ENCODE results near the gene XPO6. TPM values are rescaled to one million over a fixed set of nuclear protein-coding genes. Genes with fewer than 3 reads are reported as not detected.

XPO6 gene
- total and polyA plus RNA-seq, 12 donors, result 61.1 to 194 (median 95.8) TPM

DNA sequence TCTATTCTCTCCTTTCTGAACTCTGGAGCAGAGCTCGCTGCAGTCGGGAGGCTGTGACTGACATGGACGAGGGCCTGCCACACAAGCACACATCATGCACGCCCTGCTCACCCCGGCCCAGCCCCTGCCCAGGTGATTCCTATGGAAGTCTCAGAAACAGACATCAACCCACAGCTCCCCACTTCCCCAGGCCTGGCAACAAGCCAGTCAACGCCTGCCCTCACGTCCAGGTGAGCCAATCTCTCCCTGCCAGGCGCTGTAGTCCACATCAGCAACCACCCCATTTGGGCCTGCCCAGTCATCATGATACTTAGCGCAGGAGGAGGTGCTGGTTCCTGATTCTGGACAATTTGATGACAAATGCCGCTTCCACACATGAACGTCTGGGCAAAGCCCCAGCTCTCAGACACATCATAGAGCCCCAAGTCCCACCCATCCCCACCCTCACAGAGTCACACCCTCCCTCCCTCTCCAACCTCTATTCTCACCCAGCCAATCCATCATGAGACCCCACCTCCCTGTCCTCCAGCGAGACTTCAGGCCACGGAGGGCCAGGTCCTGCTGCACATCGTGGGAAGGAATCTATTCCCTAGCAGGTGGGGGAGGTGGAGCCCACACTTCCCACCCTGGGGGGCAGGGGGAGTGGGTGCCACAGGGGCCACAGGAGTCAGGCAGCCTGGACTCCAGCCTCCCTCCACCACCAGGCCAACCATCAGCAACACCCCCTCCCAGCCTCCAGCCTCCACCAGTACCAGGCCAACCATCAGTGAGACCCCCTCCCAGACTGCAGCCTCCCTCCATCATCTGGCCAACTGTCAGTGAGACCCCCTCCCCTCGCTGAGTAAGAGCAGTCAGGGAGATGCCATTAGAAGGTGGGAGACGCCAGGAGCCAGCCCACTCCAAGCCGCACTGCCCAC lies 114.5 kb downstream of the XPO6 start:
- intact Hi-C loops (cut with DNase I), result no loop called here
- 79 to 87% (median 85%) methylated on average over 11 to 17 of the region's 17 CpGs for WGBS, 4 donors
- TF ChIP-seq, protein P1, sequence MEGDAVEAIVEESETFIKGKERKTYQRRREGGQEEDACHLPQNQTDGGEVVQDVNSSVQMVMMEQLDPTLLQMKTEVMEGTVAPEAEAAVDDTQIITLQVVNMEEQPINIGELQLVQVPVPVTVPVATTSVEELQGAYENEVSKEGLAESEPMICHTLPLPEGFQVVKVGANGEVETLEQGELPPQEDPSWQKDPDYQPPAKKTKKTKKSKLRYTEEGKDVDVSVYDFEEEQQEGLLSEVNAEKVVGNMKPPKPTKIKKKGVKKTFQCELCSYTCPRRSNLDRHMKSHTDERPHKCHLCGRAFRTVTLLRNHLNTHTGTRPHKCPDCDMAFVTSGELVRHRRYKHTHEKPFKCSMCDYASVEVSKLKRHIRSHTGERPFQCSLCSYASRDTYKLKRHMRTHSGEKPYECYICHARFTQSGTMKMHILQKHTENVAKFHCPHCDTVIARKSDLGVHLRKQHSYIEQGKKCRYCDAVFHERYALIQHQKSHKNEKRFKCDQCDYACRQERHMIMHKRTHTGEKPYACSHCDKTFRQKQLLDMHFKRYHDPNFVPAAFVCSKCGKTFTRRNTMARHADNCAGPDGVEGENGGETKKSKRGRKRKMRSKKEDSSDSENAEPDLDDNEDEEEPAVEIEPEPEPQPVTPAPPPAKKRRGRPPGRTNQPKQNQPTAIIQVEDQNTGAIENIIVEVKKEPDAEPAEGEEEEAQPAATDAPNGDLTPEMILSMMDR (IDR thresholded peaks at IDR 0.05), result no peak
- TF ChIP-seq POLR2A (IDR thresholded peaks at IDR 0.05), result no peak
- Histone ChIP-seq H3K27me3 (no peaks in the 10 kb centered on the region), H3K9me3 (replicated peaks in 1 of 3) (no peaks in the 10 kb centered on the region), H3K36me3 (replicated peaks in 1 of 2) (peaks cover 0 to 48% of the 10 kb centered on the region in 2 donors), H3K27ac (no peak overlapping the region), H3K4me1 (replicated peaks in 1 of 2) (no peaks in the 10 kb centered on the region), H3K4me3 (no peak overlapping the region)
- DNase-seq, result no peak

- Histone ChIP-seq H3K27me3 (no peaks in the 10 kb centered on the region), H3K4me1 (replicated peaks in 1 of 2) (no peaks in the 10 kb centered on the region), H3K4me3 (no peak overlapping the region), H3K36me3 (replicated peaks in 1 of 2) (peaks cover 0 to 9% of the 10 kb centered on the region in 2 donors), H3K9me3 (replicated peaks in 1 of 3) (no peaks in the 10 kb centered on the region), H3K27ac (no peak overlapping the region)
- intact Hi-C loops (cut with DNase I), result no loop called here
- TF ChIP-seq POLR2A (IDR thresholded peaks at IDR 0.05), result no peak
- TF ChIP-seq, protein P1 (IDR thresholded peaks at IDR 0.05), result no peak
- WGBS, 4 donors, result 63 to 91% (median 83%) methylated on average over 5 of the region's 5 CpGs
- no peak for DNase-seq
Measured at GRCh38 chr16:28093385-28093725, 118.4 kb downstream of the XPO6 start.

DNA sequence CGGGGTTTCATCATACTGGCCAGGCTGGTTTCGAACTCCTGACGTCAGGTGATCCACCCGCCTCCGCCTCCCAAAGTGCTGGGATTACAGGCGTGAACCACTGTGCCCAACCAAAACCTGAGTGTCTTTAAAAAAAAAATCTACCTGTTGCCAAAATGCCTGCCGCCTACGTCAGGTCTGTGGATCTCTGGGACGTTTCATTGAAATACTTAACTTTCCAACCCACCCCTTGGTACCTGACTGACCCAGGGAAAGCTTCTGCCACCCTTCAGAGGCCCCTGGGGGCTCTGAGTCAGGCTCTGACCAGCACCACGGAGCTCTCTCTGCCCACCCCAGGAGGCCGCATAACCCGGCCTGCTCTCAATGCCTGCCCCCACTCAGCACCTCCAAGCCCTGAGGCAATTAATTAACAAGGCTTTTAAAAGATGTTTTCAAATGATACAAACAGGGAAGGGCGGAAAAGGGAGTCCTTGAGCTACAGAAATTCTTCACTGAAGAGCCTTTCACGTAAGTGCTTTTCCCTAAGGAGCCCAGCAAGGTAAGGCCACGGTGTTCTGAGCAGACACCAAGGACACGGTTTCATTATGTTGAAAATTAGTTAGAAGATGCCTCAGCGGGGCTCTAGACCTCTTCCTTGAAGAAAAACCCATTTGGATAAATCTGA lies 118.9 kb downstream of the XPO6 start:
- WGBS, 4 donors, result 72 to 81% (median 79%) methylated on average over 17 of the region's 17 CpGs
- TF ChIP-seq, protein P1 (IDR thresholded peaks at IDR 0.05), result no peak
- TF ChIP-seq POLR2A (IDR thresholded peaks at IDR 0.05), result no peak
- no peak overlapping the region for H3K4me3 ChIP-seq
- peaks cover 0 to 4% of the 10 kb centered on the region in 2 donors for H3K36me3 ChIP-seq (replicated peaks in 1 of 2)
- intact Hi-C loops (cut with DNase I), result no loop called here
- H3K27me3 ChIP-seq, result no peaks in the 10 kb centered on the region
- H3K4me1 ChIP-seq (replicated peaks in 1 of 2), result no peaks in the 10 kb centered on the region
- no peaks in the 10 kb centered on the region for H3K9me3 ChIP-seq (replicated peaks in 1 of 3)
- DNase-seq, result no peak
- H3K27ac ChIP-seq, result no peak overlapping the region

DNA sequence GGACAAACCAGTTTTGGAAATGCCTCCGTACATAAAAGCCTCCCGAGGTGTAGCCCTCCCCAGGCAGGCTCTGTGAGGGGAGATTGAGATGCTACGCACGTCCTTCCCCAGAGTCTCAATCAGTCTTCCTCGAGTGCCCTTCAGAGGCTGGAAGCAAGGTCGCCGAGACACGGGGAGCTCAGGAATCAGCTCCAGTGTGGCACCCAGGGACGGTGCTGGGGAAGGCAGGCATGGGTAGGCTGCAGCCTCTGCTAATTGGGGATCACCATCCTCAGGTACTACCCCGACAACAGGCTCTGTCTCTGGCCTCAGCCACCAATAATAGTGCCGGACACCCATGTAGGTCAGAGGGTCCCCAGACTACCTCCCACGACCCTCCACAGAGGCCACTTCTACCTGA lies 120.1 kb downstream of the XPO6 start:
- Histone ChIP-seq H3K36me3 (replicated peaks in 1 of 2) (no peaks in the 10 kb centered on the region), H3K27me3 (no peaks in the 10 kb centered on the region), H3K9me3 (replicated peaks in 1 of 3) (no peaks in the 10 kb centered on the region), H3K27ac (no peak overlapping the region), H3K4me3 (no peak overlapping the region), H3K4me1 (replicated peaks in 1 of 2) (no peaks in the 10 kb centered on the region)
- intact Hi-C loops (cut with DNase I), result no loop called here
- 66 to 85% (median 73%) methylated on average over 4 to 12 of the region's 12 CpGs for WGBS, 4 donors
- TF ChIP-seq, protein P1 (IDR thresholded peaks at IDR 0.05), result no peak
- TF ChIP-seq POLR2A (IDR thresholded peaks at IDR 0.05), result no peak
- no peak for DNase-seq
